NCI-H226 (cell line): ENCODE results near the gene THTPA.
"Not testable (repeated sequence)": the region's sequence is repeated elsewhere in the genome, so short reads cannot be mapped to it uniquely, and the experiment has no call there.

Experiments
- DNase-seq: peaks from one replicate; pipeline ENCODE4 v3.0.0-alpha.2; 2015

Gene THTPA

DNA sequence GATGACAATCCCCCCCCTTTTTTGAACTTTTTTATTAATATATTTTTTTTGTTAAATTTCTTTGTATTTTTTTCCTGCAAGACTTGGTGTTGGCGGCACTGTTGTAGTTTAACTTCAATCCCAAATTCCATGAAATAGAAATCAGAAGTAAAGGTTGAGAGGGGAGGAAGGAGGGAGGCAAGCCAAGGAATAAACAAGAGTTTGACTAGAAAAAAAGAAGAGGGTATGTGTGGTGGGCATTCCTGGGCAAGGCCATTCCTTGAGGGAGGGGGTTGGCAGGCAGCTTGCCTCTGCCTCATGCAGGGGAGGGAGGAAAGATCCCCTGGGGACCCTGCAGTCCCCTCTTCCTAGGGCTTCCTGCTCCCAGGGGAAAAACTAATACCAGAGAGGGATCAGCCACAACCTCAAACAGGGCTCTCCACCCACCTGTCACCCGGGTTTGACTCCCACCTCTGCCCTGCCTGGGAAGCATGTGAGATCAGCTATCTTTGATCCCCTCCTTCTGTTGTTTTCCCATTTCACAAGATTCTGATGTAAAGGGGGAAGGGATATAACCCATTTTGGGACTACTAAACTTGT lies 12.0 kb downstream of the THTPA start:
- no peak for DNase-seq

DNA sequence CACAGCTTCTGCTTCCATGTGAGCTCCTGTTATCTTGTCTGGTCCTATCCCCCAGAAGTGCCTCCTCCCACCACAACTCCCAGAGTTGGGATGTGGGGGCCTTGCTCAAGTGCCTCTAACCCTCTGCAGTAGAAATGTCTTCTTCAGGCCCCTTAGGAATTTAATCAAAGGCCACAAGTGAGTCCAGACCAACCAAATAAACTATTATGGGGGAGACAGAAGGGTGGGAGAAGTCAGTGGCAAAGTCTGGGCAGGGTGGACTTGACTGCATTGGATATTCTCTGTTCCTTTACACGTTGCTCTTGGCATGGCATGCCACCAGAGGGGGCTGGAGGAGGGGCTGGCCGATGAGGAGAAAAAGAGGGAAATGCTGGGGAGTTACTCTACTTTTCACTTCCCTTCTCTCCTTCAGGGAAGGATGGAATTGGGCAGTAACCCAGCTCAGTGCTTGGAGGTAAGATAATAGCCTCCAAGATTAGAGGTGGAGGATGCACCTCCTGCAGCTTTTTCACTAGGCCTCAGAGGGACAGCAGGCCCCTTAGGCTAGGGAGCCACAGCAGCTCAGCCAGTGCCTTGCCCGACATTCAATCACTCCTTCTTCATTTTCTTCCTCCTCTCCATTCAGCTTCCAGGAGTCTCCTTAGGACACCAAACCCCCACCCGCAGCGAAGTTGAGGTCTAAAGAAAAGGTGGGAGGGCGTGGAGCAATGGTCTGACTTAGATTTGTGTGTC lies 12.7 kb downstream of the THTPA start:
- no peak for DNase-seq

DNA sequence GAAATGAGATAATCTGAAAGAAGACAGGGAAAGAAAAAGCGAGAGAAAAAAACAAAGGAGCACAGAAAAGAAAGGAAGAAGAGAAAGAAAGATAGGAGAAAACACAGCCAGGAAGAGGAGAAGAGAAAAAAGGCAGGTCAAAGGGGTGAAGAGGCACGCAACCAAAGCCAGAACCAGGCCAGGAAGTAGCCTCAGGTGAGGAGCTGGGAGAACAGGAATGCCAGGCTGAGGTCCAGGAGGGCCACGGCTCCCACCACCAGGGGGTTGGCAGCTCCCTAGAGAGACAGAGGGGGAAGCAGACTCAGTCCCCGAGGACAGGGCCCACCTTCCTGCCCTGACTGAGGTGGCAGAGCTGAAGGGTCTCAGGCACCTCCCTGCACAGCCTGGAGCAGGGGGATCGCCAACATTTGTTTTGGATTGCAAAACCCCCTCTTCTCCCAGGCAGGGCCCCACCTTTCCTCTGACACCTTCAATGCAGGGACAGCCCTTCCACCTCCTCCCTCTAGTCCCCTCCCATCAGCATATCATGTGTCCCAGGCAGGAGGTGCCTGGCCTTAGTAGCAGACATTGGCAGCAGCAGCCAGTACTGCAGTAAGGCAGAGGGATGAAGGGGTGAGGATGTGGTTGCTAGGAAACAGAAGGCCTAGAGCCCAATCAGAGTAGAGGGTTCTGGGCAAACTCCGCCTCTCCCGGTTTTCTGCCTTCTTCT lies 13.5 kb downstream of the THTPA start:
- DNase-seq = peak; percentile 39

DNA sequence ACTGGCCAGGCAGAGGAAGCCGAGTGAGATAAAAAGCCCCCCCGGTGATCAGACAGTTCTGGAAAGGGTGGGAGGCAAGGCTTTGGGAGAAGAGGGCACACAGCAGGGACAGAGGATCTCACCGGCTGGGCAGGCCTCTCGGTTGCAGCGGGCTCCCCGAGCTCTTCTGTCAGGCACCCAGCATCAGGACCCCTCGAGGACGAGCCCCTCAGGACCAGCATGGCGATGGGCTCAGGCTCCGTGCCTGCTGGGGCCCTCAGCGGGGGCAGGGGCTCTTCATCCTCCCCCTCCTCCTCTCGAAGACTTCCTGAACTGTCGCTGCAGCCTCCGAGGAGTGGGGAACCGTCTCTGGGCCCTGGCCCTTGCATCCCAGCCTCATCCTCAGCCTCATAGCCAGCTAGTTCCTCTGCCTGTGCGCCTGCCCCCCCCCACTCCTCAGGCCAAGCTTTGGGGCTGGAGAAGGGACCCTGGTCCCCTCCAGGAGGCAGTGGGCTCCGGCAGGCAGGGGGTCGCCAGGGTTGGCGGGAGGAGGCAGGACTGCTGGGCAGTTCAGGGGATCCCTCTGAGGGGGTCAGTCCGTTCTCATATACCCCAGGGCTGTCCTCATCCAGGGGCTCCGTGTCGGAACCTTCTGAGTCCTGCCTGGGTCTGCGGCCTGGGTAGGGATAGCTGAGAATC lies 14.9 kb downstream of the THTPA start:
- no peak for DNase-seq

DNA sequence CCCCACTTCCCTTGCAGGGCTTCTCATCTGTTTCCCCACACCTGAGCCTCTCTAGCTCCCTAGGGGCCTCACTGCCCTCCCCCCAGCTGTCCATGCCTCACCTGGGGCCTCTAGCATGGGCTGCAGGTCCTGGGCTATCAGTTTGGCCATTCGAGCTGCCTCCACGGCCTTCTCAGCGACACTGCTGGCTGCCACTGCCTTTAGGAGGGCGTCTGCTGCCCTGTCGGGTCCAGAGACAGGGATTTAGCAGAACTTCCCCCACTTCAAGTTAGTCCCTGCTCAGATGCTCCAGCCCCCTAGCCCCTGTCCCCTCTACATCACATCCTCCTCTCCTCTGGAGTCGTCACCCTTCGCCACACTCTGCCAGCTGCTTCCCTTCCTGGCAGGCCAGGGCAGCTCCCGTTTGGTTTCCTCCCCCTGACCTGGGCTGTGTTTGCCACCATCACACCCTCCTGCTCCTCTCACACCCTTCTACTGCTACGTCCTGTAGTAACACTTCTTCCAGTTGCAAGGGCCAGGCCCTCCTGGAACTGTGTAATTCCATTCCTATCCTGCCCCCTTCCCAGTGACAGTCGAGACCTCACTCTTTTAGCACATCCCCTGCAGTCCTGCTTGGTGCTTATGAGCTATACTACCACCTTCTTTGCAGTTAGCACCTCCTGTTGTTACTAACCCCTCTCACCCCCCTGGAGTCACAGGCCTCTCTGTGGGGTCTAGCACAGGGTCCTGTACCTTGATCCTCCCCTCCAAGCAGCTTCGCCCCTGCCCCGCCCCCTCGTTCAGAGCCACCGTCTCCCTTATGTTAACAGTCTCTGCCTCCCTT lies 15.8 kb downstream of the THTPA start:
- DNase-seq = no peak

DNA sequence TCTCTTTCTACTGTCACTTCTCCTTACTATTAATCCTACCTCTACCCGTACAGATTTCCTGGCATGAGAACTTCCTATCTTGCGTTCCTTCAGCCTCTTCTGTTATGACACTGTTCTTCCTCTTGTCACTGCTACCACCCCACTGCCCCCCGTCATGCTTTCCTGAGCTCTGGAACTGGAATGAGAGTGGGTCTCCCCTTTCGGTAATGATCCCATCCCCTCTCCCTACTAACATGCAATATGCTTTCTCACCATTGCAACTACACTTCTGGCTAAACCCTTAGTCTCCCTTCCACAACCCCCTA lies 16.4 kb downstream of the THTPA start:
- DNase-seq = no peak

DNA sequence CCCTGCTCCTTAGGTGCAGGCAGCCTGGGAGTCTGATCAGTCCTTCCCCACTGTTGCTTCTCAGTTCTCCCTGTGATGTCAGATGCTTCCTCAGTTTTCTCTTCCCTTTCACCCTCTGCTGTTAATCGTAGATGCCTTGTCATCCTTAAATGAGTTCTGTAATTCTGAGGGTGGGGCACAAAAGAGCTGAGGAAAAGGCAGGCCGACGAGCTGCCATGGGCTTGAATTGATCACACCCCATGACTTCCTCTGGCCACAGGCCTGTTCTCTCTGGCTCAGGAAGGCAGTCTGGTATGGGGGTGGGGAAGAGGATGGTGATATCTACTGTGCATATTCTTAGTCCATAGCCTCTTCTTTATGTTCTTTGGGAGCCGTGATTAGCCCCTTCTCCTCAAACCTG lies 16.8 kb downstream of the THTPA start:
- no peak for DNase-seq

DNA sequence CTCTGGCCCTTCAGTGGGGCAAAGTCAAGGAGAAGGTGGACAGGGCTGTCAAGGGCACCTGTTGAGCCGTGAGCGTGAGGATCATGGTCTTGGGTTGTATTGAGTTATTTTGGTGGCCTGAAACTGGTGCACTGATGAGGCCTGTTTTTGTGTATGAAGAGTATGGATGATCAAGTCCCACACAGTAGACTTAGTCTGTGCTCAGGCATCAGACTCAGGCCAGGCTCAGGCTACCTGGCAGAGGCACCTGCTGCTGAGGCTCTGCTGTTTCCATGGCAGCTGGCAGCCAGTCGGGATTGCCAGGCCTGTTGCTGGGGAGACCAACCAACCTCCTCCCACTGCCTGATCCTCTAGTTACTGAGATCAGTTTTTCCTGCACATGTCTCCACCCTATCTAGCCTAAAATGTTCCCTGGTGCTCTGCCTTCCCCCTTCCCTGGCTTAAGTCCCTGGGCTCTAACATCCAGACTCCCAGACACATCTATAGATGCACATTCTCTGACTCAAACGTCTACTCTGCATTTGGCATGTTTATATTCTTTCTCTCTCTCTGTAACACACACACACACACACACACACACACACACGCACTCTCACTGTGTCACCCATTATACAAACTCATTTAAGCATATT lies 17.4 kb downstream of the THTPA start:
- no peak for DNase-seq

DNA sequence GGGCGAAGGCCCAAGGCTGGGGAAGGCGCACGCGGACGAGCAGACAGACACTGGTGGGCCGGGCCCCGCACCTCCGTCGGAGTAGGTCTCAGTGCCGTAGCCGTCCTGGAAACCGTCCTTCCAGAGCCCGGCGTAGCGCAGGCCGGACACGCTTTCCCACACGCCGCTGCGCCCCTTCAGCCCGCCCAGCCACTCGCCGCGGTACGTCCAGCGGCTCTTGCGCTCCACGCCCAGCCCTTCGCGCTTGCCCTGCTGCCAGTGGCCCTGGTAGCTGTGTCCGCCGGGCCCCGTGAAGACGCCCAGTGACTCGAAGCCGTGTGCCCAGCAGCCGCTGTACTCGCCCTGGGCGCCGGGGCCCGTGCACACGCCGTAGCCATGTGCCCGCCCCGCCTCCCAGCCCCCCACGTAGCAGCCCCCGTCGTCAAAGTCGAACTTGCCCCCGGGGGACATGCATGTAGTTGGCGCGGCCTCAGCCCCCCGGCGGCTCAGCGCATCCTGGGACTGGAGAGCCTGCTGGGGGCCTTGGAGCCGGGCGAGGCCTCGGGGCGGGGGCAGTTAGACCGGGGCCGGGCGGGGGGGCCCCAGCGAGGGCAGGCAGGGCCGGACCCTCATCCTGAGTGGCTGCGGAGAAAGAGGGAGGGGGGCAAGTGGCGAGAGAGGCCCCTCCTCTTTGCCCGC lies 21.1 kb downstream of the THTPA start:
- no peak for DNase-seq

DNA sequence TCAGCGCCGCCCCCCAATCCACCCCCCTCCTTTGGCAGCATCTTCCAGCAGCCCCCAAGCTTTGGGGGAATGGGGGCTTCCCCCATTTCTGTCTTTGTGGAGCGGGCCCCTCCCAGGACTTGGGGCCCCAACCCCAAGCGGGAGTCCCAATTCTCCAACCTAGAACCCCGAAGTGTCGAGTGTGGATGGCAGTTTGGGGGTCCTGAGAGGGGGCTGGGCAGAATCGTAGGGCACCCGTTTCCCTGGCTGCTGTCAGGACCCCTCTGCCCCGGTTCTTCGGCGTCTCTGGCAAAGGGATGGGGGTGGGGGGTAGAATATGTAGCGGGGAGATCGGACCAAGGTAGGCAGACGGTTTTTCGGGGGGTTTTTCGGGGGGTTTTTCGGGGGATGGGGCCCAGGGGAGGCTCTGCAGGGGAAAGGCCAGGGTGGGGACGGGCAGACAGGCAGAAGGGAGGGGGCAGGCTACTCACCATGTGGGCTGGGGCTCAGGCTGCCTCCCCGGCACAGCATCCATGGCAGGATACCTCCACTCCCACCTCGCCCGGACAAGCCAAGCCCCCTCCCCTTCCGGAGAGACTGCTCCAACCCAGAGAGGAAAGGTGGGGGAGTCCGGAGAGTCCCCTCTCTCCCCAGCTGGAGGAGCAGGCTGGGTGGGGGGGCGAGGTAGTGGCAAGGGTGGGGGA lies 21.8 kb downstream of the THTPA start:
- DNase-seq = no peak

DNA sequence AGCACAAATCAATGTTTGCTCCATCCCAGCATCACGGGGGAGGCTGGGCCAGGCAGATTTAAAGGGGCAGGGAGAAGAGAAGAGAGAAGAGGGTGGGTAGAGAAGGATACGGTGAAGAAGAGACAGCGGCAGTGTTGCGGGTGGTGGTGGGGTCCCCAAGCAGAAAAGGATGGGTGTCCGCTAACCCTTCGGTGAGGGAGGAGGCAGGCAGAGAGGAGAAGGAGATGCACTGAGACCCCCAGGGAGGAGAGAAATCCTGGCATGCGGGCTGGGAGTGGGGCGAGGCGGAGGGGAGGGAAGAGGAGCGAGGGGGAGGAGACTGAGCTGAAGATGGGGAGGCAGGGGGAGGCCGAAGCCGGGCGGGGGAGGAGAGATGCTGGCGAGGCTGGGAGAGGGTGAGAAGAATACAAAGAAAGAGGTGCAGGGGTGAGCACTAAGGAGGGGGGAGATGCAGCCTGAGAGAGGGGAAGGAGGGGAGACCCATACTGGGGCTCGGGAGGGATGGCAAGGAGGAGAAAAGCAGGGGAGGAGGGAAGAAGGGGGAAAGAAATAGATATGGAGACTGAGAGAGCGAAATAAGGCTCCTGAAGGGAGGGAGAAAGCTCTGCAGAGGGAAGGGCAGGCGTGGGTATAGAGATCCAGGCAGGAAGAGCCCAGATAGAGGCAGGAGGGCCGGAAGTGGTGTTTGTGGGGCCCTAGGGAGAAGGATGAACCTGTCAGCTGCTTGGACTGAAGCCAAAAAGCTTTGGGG lies 22.7 kb downstream of the THTPA start, which contains the start of gene JPH4:
JPH4 (minus strand) TSS at position 231 of the 751 bp plus-strand sequence. CDS start 1,337 bp downstream, outside the sequence.
- DNase-seq = peak; percentile 25

DNA sequence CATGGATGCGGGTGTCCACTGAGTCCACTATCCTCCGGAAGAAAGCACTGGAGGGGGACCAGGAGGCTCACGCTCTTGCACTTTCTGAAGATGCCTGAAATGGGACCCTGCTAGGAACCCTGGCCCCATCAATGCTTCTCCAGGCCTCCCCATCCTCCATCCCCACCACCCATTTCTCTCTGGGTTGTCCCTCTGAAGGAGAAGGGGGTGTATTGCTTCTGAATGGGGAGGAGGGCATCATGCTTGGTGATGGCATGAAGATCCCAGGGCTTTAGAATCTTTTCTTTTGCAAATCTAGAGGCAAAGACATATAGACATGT lies 23.2 kb downstream of the THTPA start:
- DNase-seq = no peak

DNA sequence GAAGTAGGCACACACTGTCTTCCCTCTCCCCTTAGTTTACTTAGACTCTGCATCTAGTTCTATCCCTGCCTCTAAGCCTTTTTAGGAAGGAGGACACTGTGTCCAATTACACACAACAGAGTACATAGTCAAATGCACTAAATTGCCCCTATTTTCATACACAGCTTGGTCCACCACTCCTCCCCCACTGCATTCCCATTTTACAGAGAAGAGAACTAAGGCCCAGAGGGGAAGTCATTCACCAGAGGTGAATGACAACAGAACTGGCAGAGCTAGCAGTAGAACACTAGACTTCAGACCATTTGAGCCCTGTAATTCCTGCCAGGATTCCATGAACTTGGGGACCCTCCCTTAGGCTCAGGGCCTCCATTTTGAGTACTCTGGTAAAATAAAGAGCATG lies 23.7 kb downstream of the THTPA start:
- DNase-seq = no peak

DNA sequence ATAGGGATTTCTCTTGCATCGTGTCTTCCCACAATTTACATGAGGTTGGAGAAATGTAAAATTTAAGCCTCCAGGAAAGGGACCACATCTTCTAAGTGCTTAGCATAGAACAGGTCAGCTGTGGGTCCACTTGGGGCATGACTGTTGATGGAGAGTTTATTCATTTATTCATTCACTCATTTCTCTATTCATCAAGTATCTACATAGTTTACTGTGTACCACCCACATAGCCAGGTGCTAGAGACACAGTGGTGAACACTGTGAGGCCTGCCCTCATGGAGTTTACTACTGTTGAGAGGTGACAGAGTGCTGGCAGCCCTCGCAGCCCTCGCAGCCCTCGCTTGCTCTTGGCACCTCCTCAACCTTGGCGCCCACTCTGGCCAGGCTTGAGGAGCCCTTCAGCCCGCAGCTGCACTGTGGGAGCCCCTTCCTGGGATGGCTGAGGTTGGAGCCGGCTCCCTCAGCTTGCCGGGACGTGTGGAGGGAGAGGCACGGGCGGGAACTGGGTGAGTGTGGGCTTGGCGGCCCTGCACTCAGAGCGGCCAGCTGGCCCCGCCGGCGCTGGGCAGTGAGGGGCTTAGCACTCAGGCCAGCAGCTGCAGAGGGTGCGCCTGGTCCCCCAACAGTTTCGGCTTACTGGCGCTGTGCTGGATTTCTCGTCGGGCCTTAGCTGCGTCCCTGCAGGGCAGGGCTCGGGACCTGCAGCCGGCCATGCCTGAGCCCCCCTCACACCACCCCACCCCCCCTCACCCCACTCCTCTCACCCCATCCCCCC lies 24.3 kb downstream of the THTPA start:
- no peak for DNase-seq

DNA sequence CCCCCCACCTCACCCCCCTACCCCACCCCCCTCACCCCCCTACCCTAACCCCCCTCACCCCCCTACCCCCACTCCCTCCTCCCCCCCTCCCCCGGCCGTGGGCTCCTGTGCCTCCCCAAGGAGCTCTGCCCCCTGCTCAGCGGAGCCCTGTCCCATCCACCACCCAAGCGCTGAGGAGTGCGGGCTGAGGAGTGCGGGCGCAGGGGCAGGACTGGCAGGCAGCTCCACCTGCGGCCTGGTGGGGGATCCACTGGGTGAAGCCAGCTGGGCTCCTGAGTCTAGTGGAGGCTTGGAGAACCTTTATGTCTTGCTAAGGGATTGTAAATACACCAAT lies 24.8 kb downstream of the THTPA start:
- DNase-seq = no peak

DNA sequence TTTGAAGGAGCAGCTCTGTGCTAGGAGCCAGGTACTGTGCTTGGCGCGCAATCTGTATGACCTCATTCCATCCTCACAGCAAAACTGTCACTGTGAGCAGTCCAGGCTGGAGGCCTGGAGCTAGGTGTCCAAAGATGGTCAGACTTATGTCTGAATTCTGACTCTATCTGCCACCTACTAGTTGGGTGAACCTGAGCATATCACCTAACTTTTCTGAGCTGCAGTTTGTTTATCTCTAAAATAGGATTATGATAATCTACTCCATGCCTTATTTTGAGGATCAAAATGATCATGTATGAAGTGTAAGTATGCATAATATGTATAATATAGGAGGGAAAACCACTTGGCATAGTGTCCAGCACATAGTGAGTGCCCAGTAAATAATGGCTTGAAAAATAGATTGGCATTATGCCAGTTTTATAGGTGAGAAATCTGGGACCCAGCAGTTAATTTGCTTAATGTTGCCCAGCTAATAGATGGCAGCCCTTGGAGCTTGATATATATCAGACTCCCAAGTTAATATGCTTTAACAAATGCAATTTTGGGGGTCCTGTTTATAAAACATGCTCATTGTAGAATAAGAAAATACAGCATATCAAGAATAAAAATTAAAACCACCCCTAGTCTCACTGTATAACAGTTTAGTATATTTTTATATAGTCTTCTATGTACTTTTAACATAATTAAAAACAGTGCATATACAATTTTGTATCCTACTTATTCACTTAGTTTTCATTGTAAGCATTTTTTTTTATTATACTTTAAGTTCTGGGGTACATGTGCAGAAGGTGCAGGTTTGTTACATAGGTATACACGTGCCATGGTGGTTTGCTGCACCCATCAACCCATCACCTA lies 27.1 kb downstream of the THTPA start:
- DNase-seq = no peak

DNA sequence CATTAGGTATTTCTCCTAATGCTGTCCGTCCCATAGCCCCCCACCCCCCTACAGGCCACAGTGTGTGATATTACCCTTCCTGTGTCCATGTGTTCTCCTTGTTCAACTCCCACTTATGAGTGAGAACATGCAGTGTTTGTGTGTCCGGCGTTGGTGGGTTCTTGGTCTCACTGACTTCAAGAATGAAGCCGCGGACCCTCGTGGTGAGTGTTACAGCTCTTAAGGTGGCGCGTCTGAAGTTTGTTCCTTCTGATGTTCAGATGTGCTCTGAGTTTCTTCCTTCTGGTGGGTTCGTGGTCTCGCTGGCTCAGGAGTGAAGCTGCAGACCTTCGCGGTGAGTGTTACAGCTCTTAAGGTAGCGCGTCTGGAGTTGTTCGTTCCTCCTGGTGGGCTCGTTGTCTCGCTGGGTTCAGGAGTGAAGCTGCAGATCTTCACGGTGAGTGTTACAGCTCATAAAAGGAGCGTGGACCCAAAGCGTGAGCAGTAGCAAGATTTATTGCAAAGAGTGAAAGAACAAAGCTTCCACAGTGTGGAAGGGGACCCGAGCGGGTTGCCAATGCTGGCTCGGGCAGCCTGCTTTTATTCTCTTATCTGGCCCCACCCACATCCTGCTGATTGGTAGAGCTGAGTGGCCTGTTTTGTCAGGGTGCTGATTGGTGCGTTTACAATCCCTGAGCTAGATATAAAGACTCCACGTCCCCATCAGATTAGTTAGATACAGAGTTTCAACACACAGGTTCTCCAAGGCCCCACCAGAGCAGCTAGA lies 27.9 kb downstream of the THTPA start:
- not testable (repeated sequence) for DNase-seq
